CD14-positive monocyte (primary cell): ENCODE measurements around the gene CCM2. TPM values are rescaled to one million over a fixed set of nuclear protein-coding genes. Genes with fewer than 3 reads are reported as not detected.
A peak's percentile ranks its signal among the peaks of the same experiment; 100 is the strongest.

Source experiments
- DNase-seq, 3 donors: peaks; one replicate each; pipeline ENCODE4 v3.0.0-alpha.2; 2011 to 2022
- H2AFZ ChIP-seq: 2 replicates; pipeline ENCODE4 v1.6.0; 2012; ENCODE audit warnings: mild to moderate bottlenecking, low read depth, low read length, inconsistent platforms; ENCODE audit not compliant: insufficient read depth, poor library complexity, severe bottlenecking
- H3K27ac ChIP-seq, 2 donors: 1 replicate in 1 of 2; 2 replicates in 1 of 2; pipeline ENCODE4 v1.5.1; 2012 to 2013; ENCODE audit warnings: low read length in 2 of 2, control low read depth in 1 of 2, inconsistent platforms in 1 of 2, low read depth in 1 of 2, mild to moderate bottlenecking in 1 of 2
- H3K27me3 ChIP-seq, 2 donors: one replicate each; pipeline versions ENCODE4 v1.6.0 to v1.6.1; 2011 to 2013; ENCODE audit warnings: low read length in 2 of 2; ENCODE audit not compliant: control insufficient read depth in 2 of 2, insufficient read depth in 2 of 2
- H3K36me3 ChIP-seq, 2 donors: replicated peaks in 1 of 2; 1 replicate in 1 of 2; 2 replicates in 1 of 2; pipeline versions ENCODE4 v1.5.1 to v1.6.1; 2012 to 2013; ENCODE audit warnings: low read length in 2 of 2, control low read depth in 1 of 2, inconsistent platforms in 1 of 2, mild to moderate bottlenecking in 1 of 2; ENCODE audit not compliant: insufficient read depth in 2 of 2, control insufficient read depth in 1 of 2
- H3K4me1 ChIP-seq, 2 donors: 1 replicate in 1 of 2; 2 replicates in 1 of 2; pipeline versions ENCODE4 v1.5.1 to v1.6.1; 2012 to 2013; ENCODE audit warnings: low read length in 2 of 2, control low read depth in 1 of 2, inconsistent platforms in 1 of 2, mild to moderate bottlenecking in 1 of 2, moderate library complexity in 1 of 2; ENCODE audit not compliant: insufficient read depth in 2 of 2, control insufficient read depth in 1 of 2
- H3K4me2 ChIP-seq: replicated peaks from 2 replicates; pipeline ENCODE3; 2012; ENCODE audit warnings: low read length, moderate library complexity, mild to moderate bottlenecking; ENCODE audit not compliant: poor library complexity, severe bottlenecking; ENCODE audit errors: extremely low read depth
- H3K4me3 ChIP-seq, 3 experiments: fragments of 200-600 bp in 1 of 3; sonication (generic) in 1 of 3; replicated peaks in 1 of 3; 1 replicate in 2 of 3; 2 replicates in 1 of 3; pipeline ENCODE4 v1.5.1; 2011 to 2013; ENCODE audit warnings: low read length in 3 of 3, mild to moderate bottlenecking in 3 of 3, control low read depth in 2 of 3, low read depth in 2 of 3, inconsistent platforms in 1 of 3, moderate library complexity in 1 of 3
- H3K79me2 ChIP-seq: 2 replicates; pipeline ENCODE4 v1.6.0; 2012; ENCODE audit warnings: mild to moderate bottlenecking, control low read depth, inconsistent platforms, low read length, moderate library complexity; ENCODE audit not compliant: insufficient read depth
- H3K9ac ChIP-seq: 2 replicates; pipeline ENCODE4 v1.6.0; 2017; ENCODE audit warnings: low read length, mild to moderate bottlenecking; ENCODE audit not compliant: insufficient read depth, poor library complexity, severe bottlenecking
- H3K9me3 ChIP-seq, 2 donors: replicated peaks in 1 of 2; 1 replicate in 1 of 2; 2 replicates in 1 of 2; pipeline versions ENCODE4 v1.5.1 to v1.6.1; 2012 to 2013; ENCODE audit warnings: low read length in 2 of 2, control low read depth in 1 of 2; ENCODE audit not compliant: control insufficient read depth in 1 of 2, insufficient read depth in 1 of 2
- H4K20me1 ChIP-seq: 2 replicates; pipeline ENCODE4 v1.6.0; 2012; ENCODE audit warnings: mild to moderate bottlenecking, low read length, control low read depth, moderate library complexity; ENCODE audit not compliant: insufficient read depth
- H3K27ac Mint-ChIP-seq, 7 donors: one replicate each; pipeline ENCODE4 v1.8.0; 2020; ENCODE audit warnings: mild to moderate bottlenecking in 7 of 7, mixed read lengths in 7 of 7, moderate library complexity in 6 of 7, inconsistent platforms in 2 of 7
- H3K27me3 Mint-ChIP-seq, 3 donors: one replicate each; pipeline ENCODE4 v1.8.0; 2021 to 2022; ENCODE audit warnings: low read depth in 3 of 3, mild to moderate bottlenecking in 3 of 3, mixed read lengths in 3 of 3, moderate library complexity in 3 of 3, inconsistent platforms in 1 of 3
- H3K36me3 Mint-ChIP-seq, 2 donors: one replicate each; pipeline ENCODE4 v1.8.0; 2020; ENCODE audit warnings: mixed read lengths in 2 of 2, inconsistent platforms in 1 of 2, mild to moderate bottlenecking in 1 of 2
- H3K4me1 Mint-ChIP-seq: one replicate; pipeline ENCODE4 v1.8.0; 2020; ENCODE audit warnings: mild to moderate bottlenecking, mixed read lengths
- H3K4me3 Mint-ChIP-seq, 2 donors: one replicate each; pipeline ENCODE4 v1.8.0; 2020; ENCODE audit warnings: mild to moderate bottlenecking in 2 of 2, mixed read lengths in 2 of 2, moderate library complexity in 1 of 2
- H3K9me3 Mint-ChIP-seq, 7 donors: one replicate each; pipeline ENCODE4 v1.8.0; 2020 to 2022; ENCODE audit warnings: mixed read lengths in 7 of 7, mild to moderate bottlenecking in 6 of 7, moderate library complexity in 6 of 7, inconsistent platforms in 2 of 7
- WGBS: methylation state at CpG from one replicate; pipeline ENCODE4 v1.1.5; 2013; ENCODE audit warnings: missing lambda C conversion rate; ENCODE audit not compliant: insufficient coverage; 5-methylcytosine and 5-hydroxymethylcytosine counted together
- intact Hi-C, 2 donors: fragments of 100-400 bp; cut with micrococcal nuclease; formaldehyde crosslinking; loops; one replicate each; pipeline versions ENCODE4 v1.15.0 to v1.15.1; 2023
- polyA minus RNA-seq: library from RNA; depleted of rRNA, polyadenylated mRNA; stranded (reverse); fragments of >200 nt; gene quantifications from 2 replicates; pipeline ENCODE4 v1.2.3, GENCODE V29; 2012
- polyA plus RNA-seq, 3 donors: library from polyadenylated mRNA; depleted of rRNA in 1 of 3; unstranded in 2 of 3; stranded (reverse) in 1 of 3; fragments of 300-500 nt in 2 of 3; fragments of >200 nt in 1 of 3; fragmentation: Illumina TruSeq in 2 of 3; gene quantifications; 1 replicate in 2 of 3; 2 replicates in 1 of 3; pipeline ENCODE4 v1.2.3, GENCODE V29; 2012 to 2021
- total RNA-seq, 12 experiments: library from RNA in 1 of 12; stranded (reverse) in 1 of 12; fragments of 120-200 nt in 1 of 12; gene quantifications; one replicate each; pipeline ENCODE4 v1.2.4 and lab custom pipeline; 2013 to 2026; ENCODE audit warnings: mixed read lengths in 6 of 12, inconsistent platforms in 1 of 12
- TF ChIP-seq, protein P1 (sequence below): fragments of 200-600 bp; IDR thresholded peaks from one replicate; pipeline ENCODE4 v1.8.0; 2022; ENCODE audit warnings: antibody characterized with exemption, mild to moderate bottlenecking

Gene CCM2
- total RNA-seq (2013): 87.4 TPM
- polyA plus RNA-seq (100 to 1,000 TPM in 1 of 3 donors, 10 to 100 TPM in 2; 38.5 to 102 (median 51.4) TPM), polyA minus RNA-seq (73.0 and 110 TPM in 2 replicates), total RNA-seq (lab: John Stamatoyannopoulos, UW) (12.8 to 41.4 (median 29.0) reads per million in 11 experiments)

- H3K36me3 ChIP-seq: peaks cover 0 to 11% of the 10 kb centered on the region in 2 donors
- intact Hi-C loops: loop anchor here (2.0 to 10.0 kb wide), 2 partner anchors 26 to 256 kb away; partner anchors contain the start of gene ZMIZ2 (in 1 of the 2)
- H3K9ac ChIP-seq: peak within 1 kb of the TSS; percentile 74
- H3K4me1 ChIP-seq: peaks cover 21 to 34% of the 10 kb centered on the region in 2 donors
- Mint-ChIP-seq H3K36me3 (peaks cover 0 to 9% of the 10 kb centered on the region in 2 donors), H3K27ac (peak within 1 kb of the TSS; percentile 91 to 99 (median 98)), H3K4me3 (peak within 1 kb of the TSS; percentile 97 to 98), H3K9me3 (peaks cover 0 to 2% (median 0%) of the 10 kb centered on the region in 7 donors), H3K4me1 (peaks cover 27% of the 10 kb centered on the region), H3K27me3 (peaks cover 0 to 1% (median 0%) of the 10 kb centered on the region in 3 donors)
- peaks cover 50% of the 10 kb centered on the region for H3K79me2 ChIP-seq
- under 1% methylated on average over 44 of the region's 77 CpGs for WGBS
- no peaks in the 10 kb centered on the region for H3K9me3 ChIP-seq
- peak within 1 kb of the TSS; percentile 83 for H2AFZ ChIP-seq
- peak within 1 kb of the TSS; percentile 71 to 88 (median 83) for H3K4me3 ChIP-seq
- peaks cover 41% of the 10 kb centered on the region for H4K20me1 ChIP-seq
- DNase-seq: peak; percentile 28 to 57 (median 55)
- TF ChIP-seq, protein P1, sequence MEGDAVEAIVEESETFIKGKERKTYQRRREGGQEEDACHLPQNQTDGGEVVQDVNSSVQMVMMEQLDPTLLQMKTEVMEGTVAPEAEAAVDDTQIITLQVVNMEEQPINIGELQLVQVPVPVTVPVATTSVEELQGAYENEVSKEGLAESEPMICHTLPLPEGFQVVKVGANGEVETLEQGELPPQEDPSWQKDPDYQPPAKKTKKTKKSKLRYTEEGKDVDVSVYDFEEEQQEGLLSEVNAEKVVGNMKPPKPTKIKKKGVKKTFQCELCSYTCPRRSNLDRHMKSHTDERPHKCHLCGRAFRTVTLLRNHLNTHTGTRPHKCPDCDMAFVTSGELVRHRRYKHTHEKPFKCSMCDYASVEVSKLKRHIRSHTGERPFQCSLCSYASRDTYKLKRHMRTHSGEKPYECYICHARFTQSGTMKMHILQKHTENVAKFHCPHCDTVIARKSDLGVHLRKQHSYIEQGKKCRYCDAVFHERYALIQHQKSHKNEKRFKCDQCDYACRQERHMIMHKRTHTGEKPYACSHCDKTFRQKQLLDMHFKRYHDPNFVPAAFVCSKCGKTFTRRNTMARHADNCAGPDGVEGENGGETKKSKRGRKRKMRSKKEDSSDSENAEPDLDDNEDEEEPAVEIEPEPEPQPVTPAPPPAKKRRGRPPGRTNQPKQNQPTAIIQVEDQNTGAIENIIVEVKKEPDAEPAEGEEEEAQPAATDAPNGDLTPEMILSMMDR: no peak
- peak within 1 kb of the TSS; percentile 95 for H3K4me2 ChIP-seq
- H3K27ac ChIP-seq: peak within 1 kb of the TSS; percentile 75 to 86
- no peaks in the 10 kb centered on the region for H3K27me3 ChIP-seq
Measured at GRCh38 chr7:45000093-45001032, at the start of gene CCM2. Gene CCM2, plus strand, starts transcription at chr7:45000201. Its CDS starts 133 bp downstream, at chr7:45000334.

- Histone ChIP-seq H3K9me3 (no peaks in the 10 kb centered on the region), H3K4me2 (no peak overlapping the region), H3K27me3 (no peaks in the 10 kb centered on the region), H2AFZ (no peak overlapping the region), H3K79me2 (no peaks in the 10 kb centered on the region), H4K20me1 (no peaks in the 10 kb centered on the region), H3K4me3 (no peak overlapping the region), H3K36me3 (no peaks in the 10 kb centered on the region), H3K27ac (no peak overlapping the region), H3K4me1 (no peaks in the 10 kb centered on the region), H3K9ac (no peak overlapping the region)
- DNase-seq: peak in 1 of 3 donors; percentile 10
- Mint-ChIP-seq H3K27ac (no peak overlapping the region), H3K4me3 (no peak overlapping the region), H3K4me1 (no peaks in the 10 kb centered on the region), H3K27me3 (peaks cover 8 to 18% (median 13%) of the 10 kb centered on the region in 3 donors), H3K9me3 (peaks cover 0 to 7% (median 0%) of the 10 kb centered on the region in 7 donors), H3K36me3 (no peaks in the 10 kb centered on the region)
- intact Hi-C loops: no loop called here
- WGBS: 86% methylated on average over 2 of the region's 2 CpGs
- TF ChIP-seq, protein P1: no peak
Measured at GRCh38 chr7:44953156-44953555, 46.8 kb upstream of the CCM2 start.
